MCF 10A (cell line): ENCODE measurements around the gene MFN2. TPM values are rescaled to one million over a fixed set of nuclear protein-coding genes. Genes with fewer than 3 reads are reported as not detected.

Experiments used
- BruUV-seq: library from RNA; stranded (reverse); fragments of 400-500 nt; replicated peaks from 2 replicates; lab custom pipeline; 2021; lab: Mats Ljungman, UMichigan
- CTCF ChIA-PET: fragments of 300-600 bp; sonication (Branson Sonifier 250); formaldehyde crosslinking; extraction: SDS; loops from one replicate; lab custom pipeline; 2021; ENCODE audit warnings: antibody characterized with exemption, inconsistent platforms; lab: Yijun Ruan, JAX
- POLR2A ChIA-PET: fragments of 300-600, 350-650 bp; sonication (Branson Sonifier 250); formaldehyde crosslinking; extraction: SDS; loops from one replicate; lab custom pipeline; 2020; ENCODE audit warnings: antibody characterized with exemption, inconsistent platforms; lab: Yijun Ruan, JAX
- DNase-seq: peaks from one replicate; pipeline ENCODE4 v3.0.0-alpha.2; 2018; ENCODE audit not compliant: unreplicated experiment
- H3K27ac Mint-ChIP-seq: one replicate; pipeline ENCODE4 v1.8.0; 2022; ENCODE audit warnings: mild to moderate bottlenecking, low read depth, mixed read lengths; ENCODE audit not compliant: unreplicated experiment
- H3K27me3 Mint-ChIP-seq: one replicate; pipeline ENCODE4 v1.8.0; 2022; ENCODE audit warnings: mixed read lengths; ENCODE audit not compliant: insufficient read depth, unreplicated experiment
- H3K36me3 Mint-ChIP-seq: one replicate; pipeline ENCODE4 v1.8.0; 2022; ENCODE audit warnings: mild to moderate bottlenecking, moderate library complexity, mixed read lengths; ENCODE audit not compliant: insufficient read depth, unreplicated experiment
- H3K4me1 Mint-ChIP-seq: one replicate; pipeline ENCODE4 v1.8.0; 2022; ENCODE audit warnings: mixed read lengths; ENCODE audit not compliant: insufficient read depth, unreplicated experiment
- H3K4me3 Mint-ChIP-seq: one replicate; pipeline ENCODE4 v1.8.0; 2022; ENCODE audit warnings: mild to moderate bottlenecking, moderate library complexity, mixed read lengths; ENCODE audit not compliant: unreplicated experiment
- H3K9me3 Mint-ChIP-seq: one replicate; pipeline ENCODE4 v1.8.0; 2022; ENCODE audit warnings: mixed read lengths; ENCODE audit not compliant: unreplicated experiment
- CTCF ChIP-seq: fragments of 200-600 bp; IDR thresholded peaks from one replicate; pipeline ENCODE4 v1.8.0; 2022; ENCODE audit warnings: antibody characterized with exemption, mild to moderate bottlenecking; ENCODE audit not compliant: unreplicated experiment
- intact Hi-C: fragments of 100-400 bp; cut with micrococcal nuclease; formaldehyde crosslinking; loops from 2 replicates; pipeline ENCODE4 v1.14.1; 2022
- total RNA-seq: library from RNA; stranded (reverse); gene quantifications from 2 replicates; pipeline ENCODE4 v1.2.3, GENCODE V29; 2022

The MFN2 gene
- total RNA-seq, 1 experiment from 2014 or later: 105 TPM

GRCh38 chr1:12001996-12002493, 21.8 kb downstream of the MFN2 start:
- intact Hi-C loops: no loop called here
- peak; percentile 63 for DNase-seq
- no peaks in the 10 kb centered on the region for H3K9me3 Mint-ChIP-seq
- CTCF ChIA-PET: interaction anchor here (0.7 to 0.8 kb wide), 2 partner anchors 19 to 137 kb away, joined by 3 read pairs; no protein-coding TSS in a partner anchor
- POLR2A ChIA-PET: interaction anchor here (0.6 to 3.3 kb wide), 5 partner anchors 12 to 1689 kb away, joined by 3 to 21 read pairs (median 5); partner anchors contain the start of genes MFN2 and MIIP
- peaks cover 11% of the 10 kb centered on the region for H3K4me1 Mint-ChIP-seq
- H3K27me3 Mint-ChIP-seq: no peaks in the 10 kb centered on the region
- H3K4me3 Mint-ChIP-seq: no peak overlapping the region
- no peak for TF ChIP-seq CTCF
- H3K36me3 Mint-ChIP-seq: peaks cover 100% of the 10 kb centered on the region
- BruUV-seq: no TSS peak
- H3K27ac Mint-ChIP-seq: peak overlapping the region; percentile 79

GRCh38 chr1:12003762-12004161, 23.5 kb downstream of the MFN2 start:
- Mint-ChIP-seq H3K4me3 (no peak overlapping the region), H3K27me3 (no peaks in the 10 kb centered on the region), H3K9me3 (no peaks in the 10 kb centered on the region), H3K36me3 (peaks cover 97% of the 10 kb centered on the region), H3K4me1 (peaks cover 11% of the 10 kb centered on the region), H3K27ac (no peak overlapping the region)
- DNase-seq: no peak
- BruUV-seq: no TSS peak
- ChIA-PET CTCF (no interaction called here), POLR2A (interaction anchor here (3.3 kb wide), 1 partner anchor 23 kb away, joined by 21 read pairs; the partner anchor contains the start of gene MFN2)
- no peak for TF ChIP-seq CTCF
- intact Hi-C loops: no loop called here

- intact Hi-C loops: no loop called here
- POLR2A ChIA-PET: interaction anchor here (1.1 kb wide), 1 partner anchor 25 kb away, joined by 3 read pairs; the partner anchor contains the start of gene MFN2
- no peak overlapping the region for H3K27ac Mint-ChIP-seq
- CTCF ChIA-PET: interaction anchor here (0.7 kb wide), 1 partner anchor 174 kb away, joined by 3 read pairs; no protein-coding TSS in a partner anchor
- no peaks in the 10 kb centered on the region for H3K9me3 Mint-ChIP-seq
- H3K36me3 Mint-ChIP-seq: peaks cover 97% of the 10 kb centered on the region
- H3K4me1 Mint-ChIP-seq: peaks cover 11% of the 10 kb centered on the region
- no peak for TF ChIP-seq CTCF
- no peak for DNase-seq
- no peak overlapping the region for H3K4me3 Mint-ChIP-seq
- BruUV-seq: no TSS peak
- H3K27me3 Mint-ChIP-seq: no peaks in the 10 kb centered on the region
Measured at GRCh38 chr1:12005488-12006166, 25.4 kb downstream of the MFN2 start.

GRCh38 chr1:12006167-12006921, 26.1 kb downstream of the MFN2 start:
- peaks cover 93% of the 10 kb centered on the region for H3K36me3 Mint-ChIP-seq
- H3K9me3 Mint-ChIP-seq: no peaks in the 10 kb centered on the region
- H3K4me3 Mint-ChIP-seq: no peak overlapping the region
- H3K4me1 Mint-ChIP-seq: peaks cover 11% of the 10 kb centered on the region
- POLR2A ChIA-PET: interaction anchor here (1.1 kb wide), 1 partner anchor 26 kb away, joined by 3 read pairs; the partner anchor contains the start of gene MFN2
- intact Hi-C loops: no loop called here
- H3K27ac Mint-ChIP-seq: no peak overlapping the region
- no peak for DNase-seq
- no TSS peak for BruUV-seq
- no peak for TF ChIP-seq CTCF
- H3K27me3 Mint-ChIP-seq: no peaks in the 10 kb centered on the region
- CTCF ChIA-PET: no interaction called here
